Measurements from ENCODE around the gene PTPRM.

GRCh38 chr18:7876354-7877104 is 309.4 kb downstream of the PTPRM start:
- no peak for TF ChIP-seq POLR2A (IDR thresholded peaks at IDR 0.05; ENCODE audit: low read depth)
- no peak for TF ChIP-seq POLR2AphosphoS5 (IDR thresholded peaks at IDR 0.05)

All from esophagus muscularis mucosa (tissue), 2 donors.